Pancreas (tissue), 10 donors: ENCODE measurements around the gene FOXO6. TPM values are rescaled to one million over a fixed set of nuclear protein-coding genes. Genes with fewer than 3 reads are reported as not detected.

Source experiments
- ATAC-seq, 4 donors: fragments of 200-7000 bp; cut with Tn5 transposase; one replicate each; pipeline versions ENCODE4 v1.8.0 to v1.9.1; 2020; ENCODE audit warnings: mild to moderate bottlenecking in 4 of 4, moderate library complexity in 4 of 4
- DNase-seq, 6 donors: peaks; one replicate each; pipeline ENCODE4 v3.0.0-alpha.2; 2020
- FAIRE-seq: peaks from 2 replicates; lab custom pipeline; 2012; peaks lifted over from hg19 to GRCh38; lab: Jason Lieb, UNC
- H3K27ac ChIP-seq, 4 donors: fragments of 200-600 bp; sonication (generic); 1 replicate in 3 of 4; 2 replicates in 1 of 4; pipeline versions ENCODE4 v1.5.0 to v1.8.0; 2020
- H3K27me3 ChIP-seq, 4 donors: fragments of 200-600 bp; one replicate each; pipeline ENCODE4 v1.8.0; 2021
- H3K36me3 ChIP-seq, 3 donors: fragments of 200-600 bp; sonication (generic) in 1 of 3; one replicate each; pipeline versions ENCODE4 v1.5.0 to v1.8.0; 2020 to 2021
- H3K4me1 ChIP-seq, 3 donors: fragments of 200-600 bp; one replicate each; pipeline ENCODE4 v1.8.0; 2021
- H3K4me3 ChIP-seq, 4 donors: fragments of 200-600 bp; sonication (generic) in 2 of 4; one replicate each; pipeline versions ENCODE4 v1.5.0 to v1.8.0; 2020 to 2021
- H3K9me3 ChIP-seq, 4 donors: fragments of 200-600 bp; one replicate each; pipeline ENCODE4 v1.8.0; 2021
- WGBS, 2 donors: extraction: QIAGEN DNeasy Blood & Tissue Kit; methylation state at CpG; one replicate each; pipeline ENCODE4 v1.1.7; 2013; 5-methylcytosine and 5-hydroxymethylcytosine counted together
- intact Hi-C, 3 donors: fragments of 100-400 bp; cut with DNase I; formaldehyde crosslinking; loops; one replicate each; pipeline versions ENCODE4 v1.11.1 to v1.14.2; 2022
- polyA plus RNA-seq, 2 donors: library from polyadenylated mRNA; stranded (reverse); fragments of 200-250 nt; gene quantifications; one replicate each; pipeline ENCODE4 v1.2.3, GENCODE V29; 2013
- total RNA-seq, 6 donors: library from RNA; stranded (reverse); fragmentation: NEBNext Ultra II Directional in 4 of 6; extraction: Animal tissue kit (Norgen Biotek cat#: 25700) in 4 of 6; gene quantifications; one replicate each; pipeline versions ENCODE4 v1.2.1 to v1.2.4, GENCODE V29; 2021 to 2023
- TF ChIP-seq, protein P1 (sequence below), 4 donors: fragments of 200-600 bp; sonication (generic) in 3 of 4; IDR thresholded peaks; one replicate each; pipeline versions ENCODE4 v1.5.0 to v1.8.0; 2021; ENCODE audit warnings: antibody characterized with exemption in 4 of 4
- donor health status: healthy with polysubstance abuse.
- donor health status: DM: no; HTN: no; CAD: no; lungs with moderate emphysema.
- donor health status: DM: no; HTN: no; CAD: no.
- donor health status: control.
- donor health status: control.
- donor health status: Bipolar disorder and iron deficiency.
- donor health status: DM: yes; HTN: yes; CAD: no.
- donor health status: DM: no; HTN: no; CAD: no.
- donor health status: DM: no; HTN: no; CAD: no.
- donor health status: DM: yes; HTN: yes; CAD: no.

Gene FOXO6
- total and polyA plus RNA-seq, 8 donors = 0.79 to 2.0 (median 1.2) TPM

DNA sequence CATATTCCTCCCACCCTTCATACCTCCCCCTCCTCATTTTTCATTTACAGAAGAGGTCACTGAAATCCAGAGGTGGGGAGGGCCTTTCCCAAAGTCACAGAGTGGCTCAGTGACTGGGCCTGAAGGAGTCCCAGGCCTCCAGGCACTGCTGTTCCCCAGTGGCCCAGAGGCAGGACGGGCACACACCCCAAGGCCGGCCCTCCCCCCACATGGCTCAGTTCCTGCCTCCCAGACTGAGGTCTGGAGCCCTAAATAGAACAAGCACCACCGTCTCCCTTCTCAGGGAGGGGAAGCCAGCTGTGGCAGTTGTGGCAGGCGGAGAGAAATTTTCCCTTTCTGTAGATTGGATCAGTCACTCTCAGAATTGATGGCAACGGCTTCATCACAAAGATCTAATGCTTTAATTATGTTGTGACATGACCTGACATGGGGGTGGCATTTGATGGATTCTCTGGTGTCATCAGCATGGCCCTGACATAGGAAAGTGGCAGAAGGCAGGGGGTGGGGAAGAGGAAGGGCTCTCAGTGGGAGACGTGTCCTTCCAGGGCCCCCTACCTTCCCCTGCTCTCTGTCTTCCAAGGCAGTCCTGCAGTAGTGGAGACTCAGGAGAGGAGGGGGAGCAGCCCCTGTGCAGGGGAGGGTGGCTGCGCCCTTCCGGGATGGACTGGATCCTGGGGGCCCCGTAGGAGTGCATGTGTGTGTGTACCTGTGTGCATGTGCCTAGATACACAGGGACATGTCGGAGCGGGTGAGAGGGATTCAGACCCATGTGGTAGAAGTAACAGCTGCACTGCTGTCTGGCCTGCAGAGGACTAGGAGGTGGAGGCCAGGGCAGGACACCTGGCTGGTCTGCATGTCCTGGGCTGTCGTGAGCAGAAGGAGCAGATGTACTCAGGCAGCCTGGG is 41.2 kb upstream of the FOXO6 start:
- DNase-seq = peak in 4 of 6 donors; percentile 44 to 70 (median 56)
- Histone ChIP-seq H3K9me3 (no peaks in the 10 kb centered on the region), H3K4me1 (peaks cover 13 to 18% (median 14%) of the 10 kb centered on the region in 3 donors), H3K27me3 (no peaks in the 10 kb centered on the region), H3K36me3 (no peaks in the 10 kb centered on the region), H3K27ac (peak overlapping the region in 3 of 4 donors; percentile 37 to 52 (median 42)), H3K4me3 (no peak overlapping the region)
- ATAC-seq = peak; percentile 63 to 88 (median 74)
- FAIRE-seq = no peak
- TF ChIP-seq, protein P1, sequence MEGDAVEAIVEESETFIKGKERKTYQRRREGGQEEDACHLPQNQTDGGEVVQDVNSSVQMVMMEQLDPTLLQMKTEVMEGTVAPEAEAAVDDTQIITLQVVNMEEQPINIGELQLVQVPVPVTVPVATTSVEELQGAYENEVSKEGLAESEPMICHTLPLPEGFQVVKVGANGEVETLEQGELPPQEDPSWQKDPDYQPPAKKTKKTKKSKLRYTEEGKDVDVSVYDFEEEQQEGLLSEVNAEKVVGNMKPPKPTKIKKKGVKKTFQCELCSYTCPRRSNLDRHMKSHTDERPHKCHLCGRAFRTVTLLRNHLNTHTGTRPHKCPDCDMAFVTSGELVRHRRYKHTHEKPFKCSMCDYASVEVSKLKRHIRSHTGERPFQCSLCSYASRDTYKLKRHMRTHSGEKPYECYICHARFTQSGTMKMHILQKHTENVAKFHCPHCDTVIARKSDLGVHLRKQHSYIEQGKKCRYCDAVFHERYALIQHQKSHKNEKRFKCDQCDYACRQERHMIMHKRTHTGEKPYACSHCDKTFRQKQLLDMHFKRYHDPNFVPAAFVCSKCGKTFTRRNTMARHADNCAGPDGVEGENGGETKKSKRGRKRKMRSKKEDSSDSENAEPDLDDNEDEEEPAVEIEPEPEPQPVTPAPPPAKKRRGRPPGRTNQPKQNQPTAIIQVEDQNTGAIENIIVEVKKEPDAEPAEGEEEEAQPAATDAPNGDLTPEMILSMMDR (IDR thresholded peaks at IDR 0.05) = no peak
- intact Hi-C loops = no loop called here
- 45 to 48% methylated on average over 12 of the region's 12 CpGs for WGBS, 2 donors

DNA sequence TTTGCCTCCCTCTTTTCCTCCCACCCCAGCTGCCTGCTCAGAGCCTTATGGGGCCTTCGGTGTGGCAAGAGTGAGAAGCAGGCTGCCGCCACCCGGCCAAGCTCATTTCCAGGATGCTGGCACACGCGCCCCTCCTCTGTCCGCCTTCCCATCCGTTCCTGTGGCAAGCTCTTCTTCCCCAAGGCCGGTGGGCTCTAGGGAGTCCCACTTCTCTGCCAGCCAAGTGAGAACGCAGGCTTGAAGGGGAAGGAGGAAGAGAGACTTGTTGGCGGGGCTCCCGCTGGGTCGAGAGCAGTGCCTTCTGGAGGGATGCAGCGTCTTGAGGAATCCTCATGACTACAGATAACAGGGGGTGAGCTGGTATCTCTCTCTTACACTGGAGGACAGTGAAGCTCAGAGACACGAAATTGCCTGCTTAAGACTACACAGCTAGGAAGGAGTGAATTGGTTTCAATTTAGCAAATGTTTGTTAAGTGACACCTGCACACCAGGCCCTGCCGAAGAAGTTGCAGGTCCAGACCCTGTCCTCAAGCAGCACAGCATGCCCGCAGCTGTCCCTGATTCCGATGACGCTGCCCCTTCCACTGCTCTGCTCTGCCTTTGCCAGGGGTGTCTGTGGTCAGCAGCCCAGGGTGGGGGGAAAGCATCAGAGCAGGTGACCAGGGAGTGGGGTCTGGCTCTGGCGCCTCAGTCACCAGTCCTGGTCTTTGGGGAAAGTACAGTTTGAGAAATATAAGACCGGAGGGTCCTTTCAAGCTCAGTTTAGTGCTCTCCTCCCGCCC is 40.1 kb upstream of the FOXO6 start:
- intact Hi-C loops = no loop called here
- TF ChIP-seq, protein P1 (IDR thresholded peaks at IDR 0.05) = no peak
- no peaks in the 10 kb centered on the region for H3K9me3 ChIP-seq
- FAIRE-seq (no peak), ATAC-seq (no peak), DNase-seq (no peak)
- peaks cover 13 to 18% (median 14%) of the 10 kb centered on the region in 3 donors for H3K4me1 ChIP-seq
- no peak overlapping the region for H3K27ac ChIP-seq
- WGBS, 2 donors = 90 to 92% methylated on average over 21 of the region's 21 CpGs
- H3K36me3 ChIP-seq = no peaks in the 10 kb centered on the region
- no peak overlapping the region for H3K4me3 ChIP-seq
- no peaks in the 10 kb centered on the region for H3K27me3 ChIP-seq

DNA sequence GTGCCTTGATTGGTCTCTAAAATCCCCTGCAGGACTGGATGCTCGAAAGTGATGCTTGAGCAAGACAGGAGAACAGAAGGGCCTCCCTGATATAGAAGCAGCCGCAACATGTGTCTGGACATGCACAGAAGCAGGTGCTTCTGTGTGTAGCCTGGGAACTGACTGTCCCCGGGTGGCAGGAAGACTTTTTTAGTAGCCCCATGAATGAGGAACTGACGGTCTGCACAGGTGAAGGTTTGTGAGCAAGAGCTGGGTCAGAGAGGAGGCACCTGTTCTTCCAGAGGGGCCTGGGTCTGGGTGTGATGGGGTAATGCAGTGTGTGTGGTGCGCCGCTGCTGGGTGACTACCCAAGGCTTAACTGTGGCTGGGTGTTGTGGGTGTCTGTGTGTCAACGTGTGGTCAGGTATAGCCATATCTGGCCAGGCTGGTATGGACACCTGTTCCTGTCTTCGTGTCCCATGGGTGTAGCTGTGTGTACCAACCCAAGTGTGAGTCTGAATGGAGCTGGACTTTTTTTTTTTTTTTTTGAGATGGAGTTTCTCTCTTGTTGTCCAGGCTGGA is 39.1 kb upstream of the FOXO6 start:
- WGBS, 2 donors = 92 to 94% methylated on average over 8 of the region's 8 CpGs
- DNase-seq (no peak), ATAC-seq (no peak)

DNA sequence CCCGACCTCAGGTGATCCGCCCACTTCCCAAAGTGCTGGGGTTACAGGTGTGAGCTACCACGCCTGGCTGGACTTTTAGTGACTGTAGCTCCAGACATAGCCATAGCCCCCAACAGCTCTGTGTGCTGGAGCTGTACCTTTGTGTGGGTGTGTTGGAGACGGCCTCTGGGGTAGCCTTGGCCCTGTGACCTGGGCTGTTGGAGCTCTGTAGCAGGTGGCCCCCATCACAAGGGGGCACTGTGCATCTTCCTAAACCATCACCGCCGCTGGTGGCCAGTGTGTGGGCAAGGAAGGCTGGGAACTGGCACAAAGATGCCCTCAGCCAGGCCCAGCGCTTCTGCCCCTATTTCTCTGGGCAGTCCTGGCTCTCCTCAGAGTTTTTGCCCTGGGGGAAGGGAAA is 38.4 kb upstream of the FOXO6 start:
- FAIRE-seq = no peak
- H3K27ac ChIP-seq = no peak overlapping the region
- H3K4me3 ChIP-seq = no peak overlapping the region
- H3K36me3 ChIP-seq = no peaks in the 10 kb centered on the region
- no peaks in the 10 kb centered on the region for H3K9me3 ChIP-seq
- H3K27me3 ChIP-seq = no peaks in the 10 kb centered on the region
- TF ChIP-seq, protein P1 (IDR thresholded peaks at IDR 0.05) = no peak
- peak in 1 of 4 donors; percentile 31 for ATAC-seq
- intact Hi-C loops = no loop called here
- 80 to 86% methylated on average over 7 of the region's 7 CpGs for WGBS, 2 donors
- H3K4me1 ChIP-seq = peaks cover 13 to 18% (median 14%) of the 10 kb centered on the region in 3 donors
- DNase-seq = no peak

More for the DNA sequence above, 39.1 kb upstream of the FOXO6 start:
- Histone ChIP-seq H3K9me3 (no peaks in the 10 kb centered on the region), H3K27ac (no peak overlapping the region), H3K27me3 (no peaks in the 10 kb centered on the region), H3K4me3 (no peak overlapping the region), H3K36me3 (no peaks in the 10 kb centered on the region), H3K4me1 (peaks cover 13 to 18% (median 14%) of the 10 kb centered on the region in 3 donors)
- TF ChIP-seq, protein P1 (IDR thresholded peaks at IDR 0.05) = no peak
- intact Hi-C loops = no loop called here
- FAIRE-seq = no peak
